ENCODE data around the gene CAMK2B. TPM values are rescaled to one million over a fixed set of nuclear protein-coding genes. Genes with fewer than 3 reads are reported as not detected.
A peak's percentile ranks its signal among the peaks of the same experiment; 100 is the strongest.

CAMK2B gene
- total RNA-seq, 2 experiments from 2014 or later = 0.97 to 1.9 TPM

GRCh38 chr7:44276571-44277221 lies 48.7 kb downstream of the CAMK2B start:
- ChIA-PET POLR2A (no interaction called here), CTCF (no interaction called here)
- Mint-ChIP-seq H3K36me3 (ENCODE audit: low read depth) (no peaks in the 10 kb centered on the region), H3K4me1 (ENCODE audit: low read depth) (peaks cover 4% of the 10 kb centered on the region), H3K27me3 (no peaks in the 10 kb centered on the region), H3K9me3 (no peaks in the 10 kb centered on the region), H3K4me3 (no peak overlapping the region), H3K27ac (no peak overlapping the region)
- intact Hi-C loops (cut with micrococcal nuclease) = no loop called here
- TF ChIP-seq CTCF (IDR thresholded peaks at IDR 0.05) = no peak
- DNase-seq (peak; percentile 0), ATAC-seq (no peak)

- intact Hi-C loops (cut with micrococcal nuclease) = no loop called here
- POLR2A ChIA-PET = no interaction called here
Measured at GRCh38 chr7:44275957-44276570, 49.3 kb downstream of the CAMK2B start.

GRCh38 chr7:44275146-44275545 lies 50.2 kb downstream of the CAMK2B start:
- ChIA-PET CTCF (no interaction called here), POLR2A (no interaction called here)
- H3K27ac Mint-ChIP-seq = no peak overlapping the region
- no peak for DNase-seq
- H3K4me3 Mint-ChIP-seq = no peak overlapping the region
- intact Hi-C loops (cut with micrococcal nuclease) = no loop called here
- H3K27me3 Mint-ChIP-seq = no peaks in the 10 kb centered on the region
- H3K9me3 Mint-ChIP-seq = no peaks in the 10 kb centered on the region
- H3K4me1 Mint-ChIP-seq (ENCODE audit: low read depth) = peaks cover 4% of the 10 kb centered on the region
- no peak for ATAC-seq
- no peaks in the 10 kb centered on the region for H3K36me3 Mint-ChIP-seq (ENCODE audit: low read depth)
- no peak for TF ChIP-seq CTCF (IDR thresholded peaks at IDR 0.05)

More at GRCh38 chr7:44275957-44276570, 49.3 kb downstream of the CAMK2B start:
- no peaks in the 10 kb centered on the region for H3K9me3 Mint-ChIP-seq
- H3K4me1 Mint-ChIP-seq (ENCODE audit: low read depth) = peaks cover 4% of the 10 kb centered on the region
- CTCF ChIA-PET = no interaction called here
- H3K36me3 Mint-ChIP-seq (ENCODE audit: low read depth) = no peaks in the 10 kb centered on the region
- no peaks in the 10 kb centered on the region for H3K27me3 Mint-ChIP-seq
- DNase-seq = peak; percentile 2
- no peak for ATAC-seq
- TF ChIP-seq CTCF (IDR thresholded peaks at IDR 0.05) = no peak
- H3K27ac Mint-ChIP-seq = no peak overlapping the region
- H3K4me3 Mint-ChIP-seq = no peak overlapping the region

- Mint-ChIP-seq H3K4me3 (no peak overlapping the region), H3K4me1 (ENCODE audit: low read depth) (peaks cover 4% of the 10 kb centered on the region), H3K27me3 (no peaks in the 10 kb centered on the region), H3K36me3 (ENCODE audit: low read depth) (no peaks in the 10 kb centered on the region), H3K27ac (no peak overlapping the region), H3K9me3 (no peaks in the 10 kb centered on the region)
- ChIA-PET CTCF (interaction anchor here (1.2 kb wide), 1 partner anchor 34 kb away, joined by 3 read pairs; no protein-coding TSS in a partner anchor), POLR2A (no interaction called here)
- TF ChIP-seq CTCF (IDR thresholded peaks at IDR 0.05) = no peak
- DNase-seq (no peak), ATAC-seq (no peak)
- intact Hi-C loops (cut with micrococcal nuclease) = no loop called here
Measured at GRCh38 chr7:44274623-44274975, 50.8 kb downstream of the CAMK2B start.

Data from activated CD8-positive, alpha-beta T cell treated with anti-CD3 and anti-CD28 coated beads for 36 hours (primary cell).